Endometrium (tissue), 2 donors: Measurements from ENCODE around the gene MACROD1.
A peak's percentile ranks its signal among the peaks of the same experiment; 100 is the strongest.
"Not testable (repeated sequence)": the region's sequence is repeated elsewhere in the genome, so short reads cannot be mapped to it uniquely, and the experiment has no call there.

Experiments used
- FAIRE-seq: peaks from 2 replicates; lab custom pipeline; 2012; peaks lifted over from hg19 to GRCh38; lab: Jason Lieb, UNC
- donor health status: control.
- donor health status: control.

Gene MACROD1

DNA sequence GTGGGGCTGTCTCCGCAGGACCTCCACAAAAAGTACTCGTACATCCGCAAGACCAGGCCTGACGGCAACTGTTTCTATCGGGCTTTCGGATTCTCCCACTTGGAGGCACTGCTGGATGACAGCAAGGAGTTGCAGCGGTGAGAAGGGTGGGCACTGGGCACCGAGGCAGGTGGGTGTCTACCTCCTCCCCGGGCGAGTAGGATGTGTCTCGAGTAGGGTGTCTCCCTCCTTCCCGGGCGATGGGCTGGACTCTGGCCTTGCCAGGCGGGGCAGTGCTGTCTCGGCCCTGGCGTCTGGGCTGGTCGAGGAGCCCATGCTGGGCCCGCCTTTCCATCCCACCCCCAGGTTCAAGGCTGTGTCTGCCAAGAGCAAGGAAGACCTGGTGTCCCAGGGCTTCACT lies 169.4 kb downstream of the MACROD1 start:
- FAIRE-seq: no peak

DNA sequence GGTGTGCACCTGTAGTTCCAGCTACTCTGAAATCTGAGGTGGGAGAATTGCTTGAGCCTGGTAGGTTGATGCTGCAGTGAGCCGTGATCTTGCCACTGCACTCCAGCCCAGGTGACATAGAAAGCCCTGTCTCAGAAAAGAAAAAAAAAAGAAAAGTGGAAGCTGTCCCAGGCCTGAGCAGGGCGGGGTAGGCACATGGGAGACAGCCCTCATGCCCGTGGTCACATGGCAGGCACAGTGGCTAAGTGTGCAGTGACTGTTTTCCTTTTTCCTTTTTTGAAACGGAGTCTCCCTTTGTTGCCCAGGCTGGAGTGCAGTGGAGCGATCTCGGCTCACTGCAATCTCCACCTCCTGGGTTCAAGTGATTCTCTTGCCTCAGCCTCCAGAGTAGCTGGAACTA lies 171.9 kb downstream of the MACROD1 start:
- no peak for FAIRE-seq

DNA sequence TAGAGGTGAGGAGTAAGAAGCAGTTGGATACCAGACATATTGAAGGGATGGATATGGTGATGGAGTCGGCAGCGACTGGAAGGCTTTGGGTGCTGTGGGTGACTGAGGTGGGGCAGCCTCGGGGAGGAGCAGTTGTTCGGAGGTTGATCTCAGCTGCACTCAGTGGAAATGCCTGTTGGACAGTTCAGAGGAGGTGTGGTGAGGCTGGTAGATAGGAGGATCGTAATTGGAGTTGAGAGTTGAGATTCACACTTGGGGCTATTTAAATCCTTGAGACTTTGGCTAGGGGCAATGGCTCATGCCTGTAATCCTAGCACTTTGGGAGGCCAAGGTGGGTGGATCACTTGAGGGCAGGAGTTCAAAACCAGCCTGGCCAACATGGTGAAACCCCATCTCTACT lies 172.8 kb downstream of the MACROD1 start:
- FAIRE-seq: no peak

DNA sequence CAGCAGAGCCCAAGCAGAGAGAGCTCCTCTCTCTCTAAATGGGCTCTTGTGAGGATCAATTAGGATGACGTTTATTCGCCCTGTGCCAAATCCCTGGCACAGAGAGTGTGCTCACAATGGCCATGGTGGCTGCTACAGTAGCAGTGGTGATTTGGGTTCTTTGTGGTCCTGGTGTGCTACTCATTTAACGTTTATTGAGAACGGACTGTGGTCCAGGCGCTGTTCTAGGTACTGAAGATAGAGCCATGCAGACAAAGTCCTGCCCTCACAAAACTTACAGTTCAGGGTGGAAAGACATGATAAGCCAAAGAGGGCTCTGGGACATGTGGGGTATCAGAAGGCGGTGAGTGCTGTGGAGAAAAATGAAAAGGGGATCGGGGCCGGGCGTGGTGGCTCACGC lies 174.4 kb downstream of the MACROD1 start:
- no peak for FAIRE-seq

DNA sequence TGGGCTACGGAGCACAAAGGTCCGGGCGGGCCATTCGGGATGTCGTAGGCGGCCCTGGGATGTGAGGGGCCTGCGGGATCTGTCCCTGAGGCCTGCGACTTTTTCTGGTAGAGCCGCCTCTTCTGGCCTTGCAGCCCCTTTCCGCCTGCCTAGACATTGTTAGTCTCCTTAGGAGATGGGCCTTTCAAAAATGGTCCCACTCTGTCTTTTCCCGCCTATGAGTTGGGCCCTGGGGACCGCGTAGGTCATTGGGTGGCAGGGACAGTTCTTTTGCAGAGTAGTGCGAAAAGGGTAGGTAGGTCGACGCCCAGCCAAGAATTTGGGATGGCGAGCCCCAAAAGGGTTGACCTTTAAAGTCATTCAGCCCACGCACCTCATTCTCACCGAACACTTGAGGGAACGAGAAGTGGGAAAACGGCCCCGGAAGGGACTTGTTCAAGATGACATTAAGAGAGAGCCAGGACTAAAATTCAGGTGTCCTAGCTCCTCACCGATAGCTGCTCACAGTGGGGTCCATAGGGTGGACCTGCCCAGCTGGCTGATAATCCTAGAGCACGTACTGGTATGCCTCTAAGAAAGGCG lies 178.9 kb downstream of the MACROD1 start:
- FAIRE-seq: no peak

DNA sequence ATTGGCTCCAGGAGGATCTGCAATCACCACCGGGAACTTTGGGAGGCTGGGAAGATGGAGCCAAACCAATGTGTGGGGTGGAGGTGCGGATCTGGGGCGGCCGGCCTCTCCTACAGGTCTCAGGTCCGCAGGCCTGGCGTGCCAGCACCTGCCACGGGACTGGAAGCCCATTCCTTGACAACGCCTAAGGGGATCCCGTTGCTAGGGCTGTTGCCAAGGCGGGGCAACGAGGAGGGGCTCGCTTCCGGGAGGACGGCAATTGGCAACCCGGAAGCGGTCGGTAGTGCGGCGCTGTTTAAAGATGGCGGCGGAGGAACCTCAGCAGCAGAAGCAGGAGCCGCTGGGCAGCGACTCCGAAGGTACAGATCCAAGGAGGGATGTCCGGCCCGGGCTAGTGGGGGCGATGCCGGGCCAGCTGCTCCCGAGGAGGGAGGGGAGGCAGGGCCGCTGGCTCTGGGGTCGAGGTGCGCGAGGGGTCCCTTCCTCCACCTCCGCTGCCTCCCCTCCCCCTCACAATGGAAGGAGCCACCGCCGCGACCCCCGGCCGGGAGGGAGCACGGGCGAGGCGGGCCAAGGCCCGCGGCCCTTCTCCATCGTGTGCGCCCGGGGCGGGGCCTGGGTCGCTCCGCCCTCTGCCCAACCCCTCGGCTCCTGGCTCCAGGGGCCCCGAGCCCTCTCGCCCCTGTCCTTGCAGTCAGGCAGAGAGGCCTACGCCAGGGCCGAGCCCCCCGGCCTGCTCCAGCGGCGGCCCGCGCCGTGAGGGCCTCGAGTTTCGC lies 179.6 kb downstream of the MACROD1 start, which contains the start of gene OTUB1:
Gene OTUB1, plus strand, starts transcription at position 283 of the 776 bp plus-strand sequence. Its CDS starts 19 bp downstream, at position 302.
- peak; percentile 18 for FAIRE-seq

DNA sequence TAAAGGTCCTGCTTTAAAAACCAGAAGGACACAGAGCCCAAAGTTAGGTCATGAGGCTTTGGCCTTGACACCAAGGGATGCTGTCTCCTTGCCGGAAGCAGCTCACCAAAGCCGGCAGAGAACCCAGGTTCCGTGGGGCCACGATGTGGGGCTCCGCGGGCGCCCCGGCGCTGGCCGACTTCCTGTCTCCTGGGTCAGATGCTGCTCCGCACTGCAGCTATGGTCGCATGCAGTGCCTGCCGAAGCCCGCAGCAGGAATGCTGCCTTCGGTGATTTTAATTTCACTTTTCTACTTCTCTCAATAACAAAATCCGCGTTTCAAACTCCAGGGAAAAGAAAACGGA lies 180.1 kb downstream of the MACROD1 start:
- FAIRE-seq: no peak

DNA sequence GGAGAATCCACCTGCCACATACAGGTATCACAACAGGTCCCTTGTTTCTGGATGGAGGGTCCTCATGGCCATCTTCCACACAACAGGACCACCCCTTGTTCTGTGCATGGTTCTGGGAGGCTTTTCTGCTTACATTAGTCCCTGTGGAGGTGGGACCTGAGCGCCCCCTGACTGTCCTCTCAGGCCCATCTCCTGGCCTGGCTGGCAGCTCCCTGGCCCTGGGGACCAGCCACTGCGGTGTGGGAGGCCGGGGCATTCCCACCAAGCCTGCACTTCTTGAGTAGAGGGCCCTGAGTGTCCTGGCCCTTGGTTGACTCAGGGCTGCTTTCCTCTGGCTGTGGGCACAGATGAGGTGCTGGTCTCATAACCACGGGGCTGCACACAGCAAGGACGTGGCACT lies 186.5 kb downstream of the MACROD1 start:
- no peak for FAIRE-seq

DNA sequence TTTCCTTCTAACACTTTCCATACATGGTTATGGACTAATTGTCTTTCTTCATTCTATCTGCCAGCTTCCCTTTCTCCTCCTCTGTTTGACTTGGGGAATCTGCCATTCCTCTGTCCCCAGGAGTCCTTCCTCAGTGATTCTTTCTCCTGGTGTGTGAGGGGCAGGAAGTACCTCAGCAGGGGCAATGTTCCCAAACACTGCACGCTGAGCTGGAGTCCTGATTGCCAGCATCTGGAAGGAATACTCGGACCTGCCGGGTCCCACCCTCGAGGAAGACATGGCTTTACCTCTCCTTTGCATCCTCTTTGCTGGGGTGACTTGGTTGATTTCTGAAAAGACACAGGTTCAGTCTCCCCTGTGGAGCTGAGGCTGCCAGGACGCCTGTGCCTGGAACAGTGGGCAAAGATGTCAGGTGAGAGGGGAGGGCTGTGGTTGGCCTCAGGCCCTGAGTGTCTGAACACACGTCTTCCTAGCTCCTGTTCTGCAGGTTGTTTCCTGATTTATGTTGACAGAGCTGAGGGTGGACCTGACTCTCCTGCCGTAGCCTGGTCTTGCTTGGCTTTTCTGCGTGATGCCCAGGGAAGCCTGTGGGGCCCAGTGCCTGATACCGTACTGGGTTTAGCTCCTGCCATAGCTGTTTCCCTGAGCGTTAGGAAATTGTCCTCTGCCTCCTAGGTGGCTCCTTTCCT lies 187.2 kb downstream of the MACROD1 start:
- FAIRE-seq: no peak

DNA sequence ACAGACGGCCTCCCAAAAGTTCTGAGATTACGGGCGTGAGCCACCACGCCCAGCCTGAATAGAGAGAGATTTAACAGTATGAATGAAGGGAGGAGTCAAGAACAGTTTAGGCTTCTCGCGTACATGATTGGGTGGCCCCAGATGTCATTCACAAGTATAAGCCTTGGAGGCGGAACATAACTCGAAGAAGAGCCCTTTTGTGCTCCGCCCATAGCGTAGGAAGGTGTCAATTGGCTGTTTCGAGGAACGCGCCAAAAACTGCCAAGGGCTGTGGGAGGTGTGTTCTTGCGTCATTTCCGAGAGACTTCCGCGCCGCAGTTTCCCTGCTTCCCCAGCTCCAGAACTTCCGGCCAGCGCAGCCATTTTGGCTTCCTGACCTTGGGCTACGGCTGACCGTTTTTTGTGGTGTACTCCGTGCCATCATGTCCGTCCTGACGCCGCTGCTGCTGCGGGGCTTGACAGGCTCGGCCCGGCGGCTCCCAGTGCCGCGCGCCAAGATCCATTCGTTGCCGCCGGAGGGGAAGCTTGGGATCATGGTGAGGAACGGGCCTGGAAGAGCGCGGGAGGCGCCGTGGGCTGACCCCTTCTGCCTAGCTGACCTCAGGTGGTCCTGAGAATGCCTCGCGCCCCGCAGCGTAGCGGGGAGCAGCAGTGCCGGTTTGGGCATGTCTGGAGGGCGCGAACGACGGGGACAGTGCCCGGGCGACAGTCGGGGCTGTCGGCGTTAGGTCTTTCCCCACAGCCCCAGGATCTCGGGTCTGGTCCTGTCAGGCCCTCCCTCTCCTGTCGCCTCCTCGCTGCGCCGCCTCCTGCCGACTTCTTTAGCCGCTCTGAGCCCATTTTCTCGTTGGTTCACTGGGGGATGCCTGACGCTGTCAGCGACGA lies 191.4 kb downstream of the MACROD1 start, which contains the start of gene COX8A:
Gene COX8A, plus strand, starts transcription at position 362 of the 885 bp plus-strand sequence. Its CDS starts 61 bp downstream, at position 423.
- FAIRE-seq: peak; percentile 96

DNA sequence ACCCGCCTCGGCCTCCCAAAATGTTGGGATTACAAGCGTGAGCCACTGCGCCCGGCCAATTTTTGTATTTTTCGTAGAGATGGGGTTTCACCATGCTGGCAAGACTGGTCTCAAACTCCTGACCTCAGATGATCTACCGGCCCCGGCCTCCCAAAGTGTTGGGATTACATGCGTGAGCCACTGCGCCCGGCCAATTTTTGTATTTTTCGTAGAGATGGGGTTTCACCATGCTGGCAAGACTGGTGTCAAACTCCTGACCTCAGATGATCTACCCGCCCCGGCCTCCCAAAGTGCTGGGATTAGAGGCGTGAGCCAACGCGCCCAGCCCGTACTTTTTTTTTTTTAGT lies 192.0 kb downstream of the MACROD1 start:
- not testable (repeated sequence) for FAIRE-seq

DNA sequence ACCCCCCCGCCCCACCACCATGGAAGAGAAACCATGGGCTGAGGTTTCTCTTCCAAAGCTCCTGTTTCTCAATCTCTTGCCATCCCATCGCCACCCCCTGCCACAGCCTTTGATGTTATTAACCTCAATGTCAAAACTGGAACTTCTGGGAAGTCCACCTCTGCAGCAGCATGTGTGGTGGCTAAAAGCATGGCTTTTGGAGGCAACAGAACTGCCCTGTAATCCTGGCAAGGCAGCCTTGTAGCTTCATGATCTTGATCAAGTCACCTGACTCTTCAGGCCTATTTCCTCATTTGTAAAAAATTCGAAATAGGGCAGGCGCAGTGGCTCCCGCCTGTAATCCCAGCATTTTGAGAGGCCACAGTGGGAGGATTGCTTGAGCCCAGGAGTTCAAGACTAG lies 195.0 kb downstream of the MACROD1 start:
- no peak for FAIRE-seq

DNA sequence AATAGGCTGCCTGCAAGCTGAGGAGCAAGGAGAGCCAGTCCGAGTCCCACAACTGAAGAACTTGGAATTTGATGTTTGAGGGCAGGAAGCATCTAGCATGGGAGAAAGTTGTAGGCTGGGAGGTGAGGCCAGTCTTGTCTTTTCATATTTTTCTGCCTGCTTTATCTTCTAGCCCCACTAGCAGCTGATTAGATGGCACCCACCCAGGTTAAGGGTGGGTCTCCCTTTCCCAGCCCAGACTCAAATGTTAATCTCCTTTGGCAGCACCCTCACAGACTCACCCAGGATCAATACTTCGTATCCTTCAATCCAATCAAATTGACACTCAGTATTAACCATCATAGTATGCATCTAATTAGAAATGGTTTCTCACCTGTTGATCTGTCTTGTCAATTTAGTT lies 196.5 kb downstream of the MACROD1 start:
- no peak for FAIRE-seq

DNA sequence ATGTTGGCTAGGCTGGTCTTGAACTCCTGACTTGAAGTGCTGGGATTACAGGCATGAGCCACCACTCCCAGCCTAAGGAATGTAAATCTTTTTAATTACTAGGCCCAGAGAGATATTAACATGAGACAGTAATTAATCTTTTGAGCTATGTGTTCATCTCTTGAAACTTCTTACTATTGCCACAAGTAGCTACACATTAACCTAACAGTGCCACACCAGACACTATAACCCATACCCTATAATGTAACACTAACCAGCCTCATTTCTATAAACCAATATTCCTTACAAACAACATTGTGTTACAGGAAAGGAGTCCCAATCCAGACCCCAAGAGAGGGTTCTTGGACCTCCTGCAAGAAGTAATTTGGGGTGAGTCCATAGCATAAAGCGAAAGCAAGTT lies 199.5 kb downstream of the MACROD1 start:
- no peak for FAIRE-seq

DNA sequence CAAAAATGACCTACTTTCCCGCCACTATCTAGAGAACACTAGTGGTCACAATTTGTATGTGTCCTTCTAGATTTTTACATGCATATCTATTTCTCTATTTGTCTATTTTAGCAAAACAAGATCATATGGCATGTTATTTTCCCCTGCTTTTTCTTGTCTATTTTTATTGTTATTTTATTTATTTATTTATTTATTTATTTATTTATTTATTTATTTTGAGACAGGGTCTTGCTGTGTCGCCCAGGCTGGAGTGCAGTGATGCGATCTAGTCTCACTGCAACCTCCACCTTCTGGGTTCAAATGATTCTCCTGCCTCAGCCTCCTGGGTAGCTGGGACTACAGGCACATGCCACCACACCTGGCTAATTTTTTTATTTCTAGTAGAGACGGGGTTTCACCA lies 202.0 kb downstream of the MACROD1 start:
- not testable (repeated sequence) for FAIRE-seq

DNA sequence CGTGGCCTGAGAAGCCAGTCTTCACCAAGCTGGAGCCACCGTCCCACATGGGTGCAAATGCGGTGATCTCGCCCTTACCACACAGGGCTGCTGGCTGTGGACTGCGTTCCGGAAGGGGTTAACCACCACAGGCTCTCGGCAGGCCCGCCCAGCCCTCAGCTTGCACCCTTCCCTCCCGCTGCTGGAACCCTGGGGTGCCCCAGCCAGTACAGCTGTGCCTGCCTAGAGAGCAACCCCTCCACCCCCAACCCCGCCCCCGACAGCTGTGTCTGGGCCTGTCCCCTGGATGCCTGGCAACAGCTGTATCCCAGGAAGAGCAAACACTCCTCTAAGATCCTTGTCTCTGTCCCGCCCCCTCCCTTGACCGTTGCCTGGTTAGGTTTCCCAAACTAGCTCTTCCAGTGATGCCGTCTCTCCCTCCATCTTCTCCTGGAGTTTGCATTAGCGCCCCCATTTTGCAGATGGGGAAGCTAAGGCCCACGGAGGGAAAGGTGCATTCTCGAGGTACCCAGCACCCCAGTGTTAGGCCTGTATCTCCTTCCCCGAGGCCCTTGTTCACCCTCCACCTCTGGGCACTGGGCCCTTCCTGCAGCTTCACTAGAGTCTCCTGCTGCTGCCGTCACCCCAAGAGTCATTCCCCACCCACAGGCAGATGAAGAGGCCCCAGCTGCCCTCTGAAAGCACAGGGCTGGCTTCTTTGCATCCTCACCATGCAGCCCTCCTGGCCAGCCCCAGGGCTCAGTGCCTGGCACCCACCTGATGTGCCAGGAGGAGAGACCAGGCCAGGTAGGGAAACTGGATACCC lies 204.1 kb downstream of the MACROD1 start:
- FAIRE-seq: no peak

DNA sequence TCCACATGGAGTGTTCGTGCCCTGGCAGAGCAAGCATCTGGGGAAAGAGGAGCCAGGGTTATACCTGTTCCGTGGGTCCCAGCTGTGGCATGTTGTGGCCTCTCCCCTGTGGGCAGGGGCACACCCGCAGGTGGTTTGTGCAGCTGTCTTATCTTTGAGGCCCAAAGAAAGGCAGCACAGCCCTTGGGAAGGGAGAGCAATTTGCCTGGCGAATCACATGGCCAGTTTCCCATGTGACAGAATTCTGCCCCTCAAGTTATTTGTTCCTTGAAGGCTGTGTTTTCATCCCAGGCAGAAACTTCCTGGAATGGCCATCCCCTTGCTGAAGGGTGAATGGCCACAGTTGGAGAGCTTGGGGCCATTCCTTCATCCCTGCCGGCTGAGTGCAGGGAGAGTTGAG lies 207.9 kb downstream of the MACROD1 start:
- FAIRE-seq: no peak

DNA sequence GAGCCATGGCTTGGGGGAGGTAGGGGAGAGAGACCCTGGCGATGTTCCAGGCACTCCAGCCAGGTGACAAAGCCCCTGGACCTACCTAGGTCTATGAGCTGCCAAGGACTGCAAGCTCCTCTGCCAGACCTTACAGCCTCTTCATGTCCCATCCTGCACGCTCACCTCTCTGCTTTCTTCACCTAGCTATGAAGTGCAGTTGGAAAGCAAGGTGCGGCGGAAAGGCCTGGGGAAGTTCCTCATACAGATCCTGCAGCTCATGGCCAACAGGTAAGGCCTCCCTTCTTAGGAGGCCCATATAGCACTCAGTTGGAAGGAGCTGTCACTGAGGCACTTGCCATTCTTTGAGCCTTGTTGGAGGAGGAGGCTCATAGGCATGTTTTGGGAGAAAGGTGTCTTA lies 213.3 kb downstream of the MACROD1 start:
- no peak for FAIRE-seq

DNA sequence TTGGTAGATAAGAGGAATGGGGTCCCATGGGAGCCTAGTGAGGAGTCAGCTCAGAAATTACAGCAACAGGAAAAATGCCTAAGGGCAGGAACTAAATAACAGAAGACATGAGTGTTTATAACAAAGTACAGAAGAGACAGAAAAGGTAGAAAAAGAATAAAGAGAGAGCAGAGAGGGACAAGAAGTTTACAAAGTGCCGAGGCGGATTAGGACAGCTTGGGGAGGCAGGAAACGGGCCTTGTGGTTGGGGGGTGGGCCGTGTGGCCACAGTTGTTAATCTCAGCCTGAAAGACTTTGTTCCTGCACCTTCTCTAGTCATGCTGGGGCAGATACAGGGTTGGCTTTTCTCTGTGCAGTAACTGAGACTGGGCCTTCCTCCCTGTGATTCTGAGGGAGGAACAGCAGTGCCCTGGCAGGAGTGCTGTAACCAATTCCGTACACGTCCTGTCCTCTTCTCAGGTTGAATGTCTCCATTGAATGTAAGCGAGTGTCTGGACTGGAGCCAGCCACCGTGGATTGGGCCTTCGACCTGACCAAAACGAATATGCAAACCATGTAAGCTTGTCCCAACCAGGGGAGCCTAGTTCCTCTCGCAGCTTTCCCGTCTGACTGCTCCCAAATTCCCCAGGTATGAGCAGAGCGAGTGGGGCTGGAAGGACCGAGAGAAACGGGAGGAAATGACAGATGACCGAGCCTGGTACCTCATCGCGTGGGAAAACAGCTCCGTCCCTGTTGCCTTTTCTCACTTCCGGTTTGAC lies 214.0 kb downstream of the MACROD1 start:
- FAIRE-seq: no peak
